GM23338 (cell line): ENCODE data around the gene MYOF. TPM values are rescaled to one million over a fixed set of nuclear protein-coding genes. Genes with fewer than 3 reads are reported as not detected.

Experiments used
- ATAC-seq: fragments of 200-7000 bp; cut with Tn5 transposase; 3 replicates; pipeline ENCODE4 v1.9.1; 2020
- DNase-seq: peaks from one replicate; pipeline ENCODE4 v3.0.0-alpha.2; 2015; ENCODE audit warnings: low spot score
- H2AFZ ChIP-seq: fragments of 200-600 bp; sonication (generic); 2 replicates; pipeline ENCODE4 v1.8.0; 2016; ENCODE audit warnings: antibody characterized with exemption, mild to moderate bottlenecking, moderate library complexity
- H3F3A ChIP-seq: fragments of 200-600 bp; sonication (generic); replicated peaks from 2 replicates; pipeline ENCODE4 v1.8.0; 2017; ENCODE audit warnings: antibody characterized with exemption, mixed run types, low read depth
- H3K27ac ChIP-seq: fragments of 200-600 bp; sonication (generic); 2 replicates; pipeline ENCODE4 v1.6.1; 2016; ENCODE audit warnings: low read depth
- H3K27me3 ChIP-seq: fragments of 200-600 bp; sonication (generic); 2 replicates; pipeline ENCODE4 v1.8.0; 2016; ENCODE audit warnings: mild to moderate bottlenecking, mixed run types, moderate library complexity; ENCODE audit not compliant: insufficient read depth
- H3K36me3 ChIP-seq: fragments of 200-600 bp; sonication (generic); 2 replicates; pipeline ENCODE4 v1.8.0; 2016; ENCODE audit warnings: mild to moderate bottlenecking; ENCODE audit not compliant: insufficient read depth
- H3K4me1 ChIP-seq: fragments of 200-600 bp; sonication (generic); 2 replicates; pipeline ENCODE4 v1.8.0; 2016; ENCODE audit warnings: mild to moderate bottlenecking, moderate library complexity; ENCODE audit not compliant: insufficient read depth
- H3K4me2 ChIP-seq: fragments of 200-600 bp; sonication (generic); 2 replicates; pipeline ENCODE4 v1.7.1; 2017; ENCODE audit warnings: mixed run types
- H3K4me3 ChIP-seq: fragments of 200-600 bp; sonication (generic); 2 replicates; pipeline ENCODE4 v1.6.1; 2016; ENCODE audit warnings: mixed run types
- H3K79me2 ChIP-seq: fragments of 200-600 bp; sonication (generic); replicated peaks from 2 replicates; pipeline ENCODE4 v1.8.0; 2017; ENCODE audit warnings: mild to moderate bottlenecking; ENCODE audit not compliant: insufficient read depth
- H3K9me2 ChIP-seq: fragments of 200-600 bp; sonication (generic); 2 replicates; pipeline ENCODE4 v1.8.0; 2017; ENCODE audit not compliant: insufficient read depth
- H4K20me1 ChIP-seq: fragments of 200-600 bp; sonication (generic); replicated peaks from 2 replicates; pipeline ENCODE4 v1.8.0; 2017; ENCODE audit warnings: mild to moderate bottlenecking; ENCODE audit not compliant: insufficient read depth
- H3K27ac Mint-ChIP-seq: 2 replicates; pipeline ENCODE4 v1.8.0; 2020; ENCODE audit warnings: inconsistent platforms, mild to moderate bottlenecking, moderate library complexity, mixed read lengths
- H3K27me3 Mint-ChIP-seq: 3 replicates; pipeline ENCODE4 v1.8.0; 2022; ENCODE audit warnings: low read depth, mild to moderate bottlenecking, moderate library complexity, mixed read lengths, inconsistent platforms; ENCODE audit not compliant: insufficient read depth, poor library complexity
- H3K36me3 Mint-ChIP-seq: 3 replicates; pipeline ENCODE4 v1.8.0; 2021; ENCODE audit warnings: low read depth, mild to moderate bottlenecking, inconsistent platforms, moderate library complexity, mixed read lengths
- H3K4me1 Mint-ChIP-seq: 3 replicates; pipeline ENCODE4 v1.8.0; 2020; ENCODE audit warnings: mild to moderate bottlenecking, inconsistent platforms, mixed read lengths
- H3K4me3 Mint-ChIP-seq: 3 replicates; pipeline ENCODE4 v1.8.0; 2021; ENCODE audit warnings: moderate library complexity, mild to moderate bottlenecking, inconsistent platforms, mixed read lengths
- H3K9me3 Mint-ChIP-seq: 3 replicates; pipeline ENCODE4 v1.8.0; 2020; ENCODE audit warnings: moderate library complexity, mild to moderate bottlenecking, inconsistent platforms, mixed read lengths
- CREB1 ChIP-seq: fragments of 250-450 bp; sonication (Bioruptor Pico); IDR thresholded peaks from 2 replicates; pipeline ENCODE4 v1.5.0; 2020; ENCODE audit warnings: low read depth, mild to moderate bottlenecking, moderate library complexity
- CTCF ChIP-seq, 2 experiments: fragments of 200-600 bp in 1 of 2; sonication (generic) in 1 of 2; conservative IDR thresholded peaks; 2 replicates each; pipeline versions ENCODE4 v1.5.1 to v1.6.1; 2016 to 2017; ENCODE audit warnings: antibody characterized with exemption in 2 of 2, low read depth in 2 of 2, mild to moderate bottlenecking in 2 of 2, moderate library complexity in 1 of 2
- ETS1 ChIP-seq: IDR thresholded peaks from 2 replicates; pipeline ENCODE4 v1.6.1; 2016; ENCODE audit warnings: antibody characterized with exemption
- EZH2 ChIP-seq: fragments of 200-600 bp; sonication (generic); IDR thresholded peaks from one replicate; pipeline ENCODE4 v1.8.0; 2017; ENCODE audit warnings: antibody characterized with exemption, mild to moderate bottlenecking, low read depth; ENCODE audit not compliant: unreplicated experiment
- EZH2phosphoT487 ChIP-seq: fragments of 200-600 bp; sonication (generic); IDR thresholded peaks from one replicate; pipeline ENCODE4 v1.8.1; 2018; ENCODE audit warnings: antibody characterized with exemption; ENCODE audit not compliant: unreplicated experiment
- JUNB ChIP-seq: IDR thresholded peaks from one replicate; pipeline ENCODE4 v1.6.1; 2016; ENCODE audit warnings: antibody characterized with exemption; ENCODE audit not compliant: unreplicated experiment
- NANOG ChIP-seq: IDR thresholded peaks from 2 replicates; pipeline ENCODE4 v1.6.1; 2016; ENCODE audit warnings: antibody characterized with exemption, borderline replicate concordance
- POLR2AphosphoS5 ChIP-seq: IDR thresholded peaks from 2 replicates; pipeline ENCODE4 v1.6.1; 2016; ENCODE audit warnings: antibody characterized with exemption, low read depth
- STAT1 ChIP-seq: IDR thresholded peaks from one replicate; pipeline ENCODE4 v1.6.1; 2016; ENCODE audit warnings: antibody characterized with exemption; ENCODE audit not compliant: unreplicated experiment
- ZNF114 ChIP-seq: fragments of 250-450 bp; sonication (Bioruptor Pico); IDR thresholded peaks from 2 replicates; pipeline ENCODE4 v1.5.0; 2020; ENCODE audit warnings: mild to moderate bottlenecking, moderate library complexity
- ZNF331 ChIP-seq: fragments of 250-450 bp; sonication (Bioruptor Pico); IDR thresholded peaks from 2 replicates; pipeline ENCODE4 v1.5.0; 2020; ENCODE audit warnings: low read depth, mild to moderate bottlenecking, moderate library complexity
- ZNF462 ChIP-seq: fragments of 250-450 bp; sonication (Bioruptor Pico); IDR thresholded peaks from 2 replicates; pipeline ENCODE4 v1.5.0; 2020; ENCODE audit warnings: mild to moderate bottlenecking, moderate library complexity
- polyA plus RNA-seq: library from polyadenylated mRNA; unstranded; fragments of >200 nt; fragmentation: Nextera tagmentation; extraction: Ambion mirVana; gene quantifications from 2 replicates; pipeline ENCODE4 v1.2.1, GENCODE V29; 2016
- total RNA-seq: library from RNA; depleted of rRNA; stranded (reverse); fragments of >200 nt; shearing (Covaris generic); gene quantifications from 2 replicates; pipeline ENCODE4 v1.2.3, GENCODE V29; 2014
- TF ChIP-seq, protein P1 (sequence below): IDR thresholded peaks from one replicate; pipeline ENCODE4 v1.6.1; 2018; ENCODE audit warnings: antibody characterized with exemption; ENCODE audit not compliant: unreplicated experiment

The MYOF gene
- total and polyA plus RNA-seq, 2 experiments from 2014 or later: 0.82 to 1.4 TPM

GRCh38 chr10:93266858-93267257 lies 215.3 kb downstream of the MYOF start:
- Mint-ChIP-seq H3K4me1 (peaks cover 14% of the 10 kb centered on the region), H3K4me3 (no peak overlapping the region), H3K27ac (no peak overlapping the region), H3K27me3 (peaks cover 13% of the 10 kb centered on the region), H3K36me3 (peaks cover 64% of the 10 kb centered on the region), H3K9me3 (peaks cover 54% of the 10 kb centered on the region)
- DNase-seq (no peak), ATAC-seq (no peak)
- H4K20me1 ChIP-seq: no peaks in the 10 kb centered on the region
- peaks cover 22% of the 10 kb centered on the region for H3K9me2 ChIP-seq
- no peaks in the 10 kb centered on the region for H3F3A ChIP-seq
- TF ChIP-seq EZH2phosphoT487 (no peak), NANOG (no peak), STAT1 (no peak), ZNF462 (CRISPR knock-in tag) (no peak), EZH2 (no peak), ETS1 (no peak), POLR2AphosphoS5 (no peak), CREB1 (no peak), JUNB (no peak), CTCF (conservative IDR thresholded peaks at IDR 0.05; ENCODE audit: low read depth in 2 of 2) (no peak), ZNF114 (CRISPR knock-in tag) (no peak), ZNF331 (CRISPR knock-in tag) (no peak)
- TF ChIP-seq, protein P1, sequence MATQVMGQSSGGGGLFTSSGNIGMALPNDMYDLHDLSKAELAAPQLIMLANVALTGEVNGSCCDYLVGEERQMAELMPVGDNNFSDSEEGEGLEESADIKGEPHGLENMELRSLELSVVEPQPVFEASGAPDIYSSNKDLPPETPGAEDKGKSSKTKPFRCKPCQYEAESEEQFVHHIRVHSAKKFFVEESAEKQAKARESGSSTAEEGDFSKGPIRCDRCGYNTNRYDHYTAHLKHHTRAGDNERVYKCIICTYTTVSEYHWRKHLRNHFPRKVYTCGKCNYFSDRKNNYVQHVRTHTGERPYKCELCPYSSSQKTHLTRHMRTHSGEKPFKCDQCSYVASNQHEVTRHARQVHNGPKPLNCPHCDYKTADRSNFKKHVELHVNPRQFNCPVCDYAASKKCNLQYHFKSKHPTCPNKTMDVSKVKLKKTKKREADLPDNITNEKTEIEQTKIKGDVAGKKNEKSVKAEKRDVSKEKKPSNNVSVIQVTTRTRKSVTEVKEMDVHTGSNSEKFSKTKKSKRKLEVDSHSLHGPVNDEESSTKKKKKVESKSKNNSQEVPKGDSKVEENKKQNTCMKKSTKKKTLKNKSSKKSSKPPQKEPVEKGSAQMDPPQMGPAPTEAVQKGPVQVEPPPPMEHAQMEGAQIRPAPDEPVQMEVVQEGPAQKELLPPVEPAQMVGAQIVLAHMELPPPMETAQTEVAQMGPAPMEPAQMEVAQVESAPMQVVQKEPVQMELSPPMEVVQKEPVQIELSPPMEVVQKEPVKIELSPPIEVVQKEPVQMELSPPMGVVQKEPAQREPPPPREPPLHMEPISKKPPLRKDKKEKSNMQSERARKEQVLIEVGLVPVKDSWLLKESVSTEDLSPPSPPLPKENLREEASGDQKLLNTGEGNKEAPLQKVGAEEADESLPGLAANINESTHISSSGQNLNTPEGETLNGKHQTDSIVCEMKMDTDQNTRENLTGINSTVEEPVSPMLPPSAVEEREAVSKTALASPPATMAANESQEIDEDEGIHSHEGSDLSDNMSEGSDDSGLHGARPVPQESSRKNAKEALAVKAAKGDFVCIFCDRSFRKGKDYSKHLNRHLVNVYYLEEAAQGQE: no peak
- H3K36me3 ChIP-seq: peaks cover 4% of the 10 kb centered on the region; the same call in 1 of the 2 replicates
- no peak overlapping the region; the same call in 1 of the 2 replicates for H2AFZ ChIP-seq
- no peak overlapping the region for H3K27ac ChIP-seq
- H3K4me2 ChIP-seq: no peak overlapping the region
- no peaks in the 10 kb centered on the region for H3K79me2 ChIP-seq
- H3K27me3 ChIP-seq: no peaks in the 10 kb centered on the region
- H3K4me3 ChIP-seq: no peak overlapping the region
- peaks cover 18% of the 10 kb centered on the region for H3K4me1 ChIP-seq
